ENCODE data around the gene RTL5.
A peak's percentile ranks its signal among the peaks of the same experiment; 100 is the strongest.

RTL5 gene

GRCh38 chrX:72094894-72095293 is 36.8 kb downstream of the RTL5 start:
- DNase-seq (ENCODE audit: low read depth): peak; percentile 21
- TF ChIP-seq, protein P1, sequence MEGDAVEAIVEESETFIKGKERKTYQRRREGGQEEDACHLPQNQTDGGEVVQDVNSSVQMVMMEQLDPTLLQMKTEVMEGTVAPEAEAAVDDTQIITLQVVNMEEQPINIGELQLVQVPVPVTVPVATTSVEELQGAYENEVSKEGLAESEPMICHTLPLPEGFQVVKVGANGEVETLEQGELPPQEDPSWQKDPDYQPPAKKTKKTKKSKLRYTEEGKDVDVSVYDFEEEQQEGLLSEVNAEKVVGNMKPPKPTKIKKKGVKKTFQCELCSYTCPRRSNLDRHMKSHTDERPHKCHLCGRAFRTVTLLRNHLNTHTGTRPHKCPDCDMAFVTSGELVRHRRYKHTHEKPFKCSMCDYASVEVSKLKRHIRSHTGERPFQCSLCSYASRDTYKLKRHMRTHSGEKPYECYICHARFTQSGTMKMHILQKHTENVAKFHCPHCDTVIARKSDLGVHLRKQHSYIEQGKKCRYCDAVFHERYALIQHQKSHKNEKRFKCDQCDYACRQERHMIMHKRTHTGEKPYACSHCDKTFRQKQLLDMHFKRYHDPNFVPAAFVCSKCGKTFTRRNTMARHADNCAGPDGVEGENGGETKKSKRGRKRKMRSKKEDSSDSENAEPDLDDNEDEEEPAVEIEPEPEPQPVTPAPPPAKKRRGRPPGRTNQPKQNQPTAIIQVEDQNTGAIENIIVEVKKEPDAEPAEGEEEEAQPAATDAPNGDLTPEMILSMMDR (IDR thresholded peaks at IDR 0.05; ENCODE audit: low read depth, low read length, missing control alignments): no peak
- no peak overlapping the region for H3K4me3 ChIP-seq (ENCODE audit: low read depth, low read length)

DNA sequence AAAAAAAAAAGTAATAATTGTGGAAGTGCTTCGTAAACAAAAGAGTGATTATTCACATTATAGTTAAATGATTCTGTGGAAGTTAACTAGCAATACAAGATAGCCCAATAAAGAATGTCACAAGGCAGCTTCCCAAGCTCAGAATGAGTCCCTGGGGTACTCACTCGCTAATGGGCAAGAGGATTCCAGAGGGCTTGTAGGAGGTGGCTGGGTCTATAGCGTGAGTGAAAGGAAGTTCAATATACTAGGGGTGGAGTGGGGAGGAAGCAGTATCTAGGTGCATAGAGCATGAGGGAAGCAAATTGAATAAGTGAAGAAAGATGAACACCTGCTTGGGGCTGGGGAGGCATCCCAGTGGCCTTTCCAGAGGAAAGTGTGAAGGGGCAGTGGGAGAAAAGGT is 42.5 kb downstream of the RTL5 start:
- H3K4me3 ChIP-seq (ENCODE audit: low read depth, low read length): no peak overlapping the region
- no peak for DNase-seq (ENCODE audit: low read depth)
- TF ChIP-seq, protein P1 (IDR thresholded peaks at IDR 0.05; ENCODE audit: low read depth, low read length, missing control alignments): no peak

- no peak overlapping the region for H3K4me3 ChIP-seq (ENCODE audit: low read depth, low read length)
- TF ChIP-seq, protein P1 (IDR thresholded peaks at IDR 0.05; ENCODE audit: low read depth, low read length, missing control alignments): no peak
- no peak for DNase-seq (ENCODE audit: low read depth)
Observed at GRCh38 chrX:72088761-72089160, 43.0 kb downstream of the RTL5 start.

DNA sequence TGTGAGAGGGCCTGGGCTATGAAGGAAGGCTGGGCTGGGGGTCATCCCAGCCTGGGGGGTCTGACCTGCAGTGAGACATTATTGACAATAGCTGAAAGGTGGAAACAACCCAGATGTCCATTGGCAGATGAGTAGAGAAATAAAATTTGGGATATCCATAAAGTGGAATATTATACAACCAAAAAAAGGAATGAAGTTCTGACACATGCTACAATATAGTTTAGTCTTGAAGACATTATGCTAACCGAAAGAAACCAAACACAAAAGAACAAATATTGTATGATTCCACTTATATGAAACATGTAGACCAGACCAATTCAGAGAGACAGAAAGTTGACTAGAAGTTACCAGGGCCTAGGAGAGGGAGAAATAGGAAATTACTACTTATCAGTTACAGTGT is 44.7 kb downstream of the RTL5 start:
- DNase-seq (ENCODE audit: low read depth): no peak
- TF ChIP-seq, protein P1 (IDR thresholded peaks at IDR 0.05; ENCODE audit: low read depth, low read length, missing control alignments): no peak
- H3K4me3 ChIP-seq (ENCODE audit: low read depth, low read length): no peak overlapping the region

- no peak for DNase-seq (ENCODE audit: low read depth)
- no peak overlapping the region for H3K4me3 ChIP-seq (ENCODE audit: low read depth, low read length)
- TF ChIP-seq, protein P1 (IDR thresholded peaks at IDR 0.05; ENCODE audit: low read depth, low read length, missing control alignments): no peak
Observed at GRCh38 chrX:72084114-72084513, 47.6 kb downstream of the RTL5 start.

GRCh38 chrX:72083291-72083690 is 48.4 kb downstream of the RTL5 start:
- TF ChIP-seq, protein P1 (IDR thresholded peaks at IDR 0.05; ENCODE audit: low read depth, low read length, missing control alignments): no peak
- H3K4me3 ChIP-seq (ENCODE audit: low read depth, low read length): no peak overlapping the region
- no peak for DNase-seq (ENCODE audit: low read depth)

- TF ChIP-seq, protein P1 (IDR thresholded peaks at IDR 0.05; ENCODE audit: low read depth, low read length, missing control alignments): no peak
- DNase-seq (ENCODE audit: low read depth): no peak
- no peak overlapping the region for H3K4me3 ChIP-seq (ENCODE audit: low read depth, low read length)
Observed at GRCh38 chrX:72081605-72082320, 50.0 kb downstream of the RTL5 start.
